ENCODE measurements around the gene KIF21A. TPM values are rescaled to one million over a fixed set of nuclear protein-coding genes. Genes with fewer than 3 reads are reported as not detected.

The KIF21A gene
- total and polyA plus RNA-seq, 4 donors, result 5.2 to 36.5 (median 13.3) TPM

DNA sequence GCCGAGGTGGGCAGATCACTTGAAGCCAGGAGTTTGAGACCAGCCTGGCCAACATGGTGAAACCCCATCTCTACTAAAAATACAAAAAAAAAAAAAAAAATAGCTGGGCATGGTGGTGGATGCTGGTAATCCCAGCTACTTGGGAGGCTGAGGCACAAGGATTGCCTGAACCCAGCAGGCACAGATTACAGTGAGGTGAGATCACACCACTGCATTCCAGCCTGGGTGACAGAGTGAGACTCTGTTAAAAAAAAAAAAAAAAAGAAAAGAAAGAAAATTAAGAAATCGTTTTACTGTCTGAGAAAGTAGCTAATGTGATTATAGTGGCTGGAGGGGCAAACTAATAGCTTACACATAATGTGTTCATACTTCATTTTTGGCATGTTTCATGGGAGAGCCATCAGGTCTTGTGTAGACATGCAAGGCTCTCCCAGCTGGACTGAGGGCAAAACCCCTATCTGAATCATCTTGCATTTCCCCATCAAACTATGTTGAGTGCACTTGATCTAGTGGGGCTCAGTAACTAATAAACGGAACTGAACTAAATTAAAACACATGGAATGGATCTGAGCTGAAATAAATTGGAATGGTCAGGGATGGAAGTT is 16.2 kb downstream of the KIF21A start:
- TF ChIP-seq, protein P1, sequence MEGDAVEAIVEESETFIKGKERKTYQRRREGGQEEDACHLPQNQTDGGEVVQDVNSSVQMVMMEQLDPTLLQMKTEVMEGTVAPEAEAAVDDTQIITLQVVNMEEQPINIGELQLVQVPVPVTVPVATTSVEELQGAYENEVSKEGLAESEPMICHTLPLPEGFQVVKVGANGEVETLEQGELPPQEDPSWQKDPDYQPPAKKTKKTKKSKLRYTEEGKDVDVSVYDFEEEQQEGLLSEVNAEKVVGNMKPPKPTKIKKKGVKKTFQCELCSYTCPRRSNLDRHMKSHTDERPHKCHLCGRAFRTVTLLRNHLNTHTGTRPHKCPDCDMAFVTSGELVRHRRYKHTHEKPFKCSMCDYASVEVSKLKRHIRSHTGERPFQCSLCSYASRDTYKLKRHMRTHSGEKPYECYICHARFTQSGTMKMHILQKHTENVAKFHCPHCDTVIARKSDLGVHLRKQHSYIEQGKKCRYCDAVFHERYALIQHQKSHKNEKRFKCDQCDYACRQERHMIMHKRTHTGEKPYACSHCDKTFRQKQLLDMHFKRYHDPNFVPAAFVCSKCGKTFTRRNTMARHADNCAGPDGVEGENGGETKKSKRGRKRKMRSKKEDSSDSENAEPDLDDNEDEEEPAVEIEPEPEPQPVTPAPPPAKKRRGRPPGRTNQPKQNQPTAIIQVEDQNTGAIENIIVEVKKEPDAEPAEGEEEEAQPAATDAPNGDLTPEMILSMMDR (IDR thresholded peaks at IDR 0.05; ENCODE audit: control extremely low read depth, extremely low read depth), result no peak
- ATAC-seq (ENCODE audit: insufficient read depth, low FRiP score), result no peak

DNA sequence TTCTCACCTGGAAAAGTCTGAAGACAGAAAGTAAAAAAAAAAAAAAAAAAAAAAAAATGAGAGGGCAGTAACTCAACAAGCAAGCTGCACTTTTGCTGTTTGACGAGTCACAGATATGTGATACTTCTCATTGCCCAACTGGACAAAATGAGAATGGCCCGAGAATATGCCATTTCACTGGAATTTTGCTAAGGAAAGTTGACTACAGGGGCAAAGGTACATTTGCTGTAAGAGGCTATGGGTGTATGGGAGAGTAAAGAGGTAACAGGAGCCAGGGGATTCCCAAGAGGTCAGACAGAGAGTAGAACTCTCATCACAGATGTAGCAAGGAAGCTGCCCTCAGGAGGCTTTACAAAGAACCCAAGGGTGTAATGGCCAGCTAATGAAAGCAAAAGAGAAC is 22.9 kb downstream of the KIF21A start:
- H3K27ac ChIP-seq (ENCODE audit: low read depth in 1 of 2, low read length in 1 of 2), result no peak overlapping the region
- no peaks in the 10 kb centered on the region for H3K27me3 ChIP-seq (ENCODE audit: control insufficient read depth in 3 of 3, insufficient read depth in 3 of 3, low read length in 2 of 3)
- no peak overlapping the region for H3K9ac ChIP-seq (ENCODE audit: insufficient read depth in 1 of 2, low read length in 2 of 2)
- H3K4me1 ChIP-seq (ENCODE audit: control insufficient read depth in 5 of 5, insufficient read depth in 5 of 5, low read length in 5 of 5), result peaks cover 0 to 10% (median 0%) of the 10 kb centered on the region in 5 donors
- ATAC-seq (ENCODE audit: insufficient read depth, low FRiP score), result no peak
- no peaks in the 10 kb centered on the region for H3K9me3 ChIP-seq (ENCODE audit: control insufficient read depth in 4 of 4, insufficient read depth in 3 of 4, low read length in 3 of 4)
- TF ChIP-seq, protein P1 (IDR thresholded peaks at IDR 0.05; ENCODE audit: control extremely low read depth, extremely low read depth), result no peak
- DNase-seq, result no peak
- no peak overlapping the region for H3K4me3 ChIP-seq
- WGBS, 2 donors, result 94 to 96% methylated on average over 2 of the region's 2 CpGs
- no peaks in the 10 kb centered on the region for H3K36me3 ChIP-seq (ENCODE audit: control insufficient read depth in 4 of 4, insufficient read depth in 4 of 4, low read length in 4 of 4)

More for the DNA sequence above, 16.2 kb downstream of the KIF21A start:
- H3K9ac ChIP-seq (ENCODE audit: insufficient read depth in 1 of 2, low read length in 2 of 2), result no peak overlapping the region
- no peaks in the 10 kb centered on the region for H3K36me3 ChIP-seq (ENCODE audit: control insufficient read depth in 4 of 4, insufficient read depth in 4 of 4, low read length in 4 of 4)
- no peak overlapping the region for H3K4me3 ChIP-seq
- peaks cover 0 to 20% (median 0%) of the 10 kb centered on the region in 5 donors for H3K4me1 ChIP-seq (ENCODE audit: control insufficient read depth in 5 of 5, insufficient read depth in 5 of 5, low read length in 5 of 5)
- no peaks in the 10 kb centered on the region for H3K27me3 ChIP-seq (ENCODE audit: control insufficient read depth in 3 of 3, insufficient read depth in 3 of 3, low read length in 2 of 3)
- no peak for DNase-seq
- H3K9me3 ChIP-seq (ENCODE audit: control insufficient read depth in 4 of 4, insufficient read depth in 3 of 4, low read length in 3 of 4), result no peaks in the 10 kb centered on the region
- WGBS, 2 donors, result 86 to 87% methylated on average over 3 of the region's 3 CpGs
- H3K27ac ChIP-seq (ENCODE audit: low read depth in 1 of 2, low read length in 1 of 2), result no peak overlapping the region

GRCh38 chr12:39419471-39419870 is 23.4 kb downstream of the KIF21A start:
- Histone ChIP-seq H3K4me1 (ENCODE audit: control insufficient read depth in 5 of 5, insufficient read depth in 5 of 5, low read length in 5 of 5) (peaks cover 0 to 6% (median 0%) of the 10 kb centered on the region in 5 donors), H3K9me3 (ENCODE audit: control insufficient read depth in 4 of 4, insufficient read depth in 3 of 4, low read length in 3 of 4) (no peaks in the 10 kb centered on the region), H3K36me3 (ENCODE audit: control insufficient read depth in 4 of 4, insufficient read depth in 4 of 4, low read length in 4 of 4) (no peaks in the 10 kb centered on the region), H3K9ac (ENCODE audit: insufficient read depth in 1 of 2, low read length in 2 of 2) (no peak overlapping the region), H3K27me3 (ENCODE audit: control insufficient read depth in 3 of 3, insufficient read depth in 3 of 3, low read length in 2 of 3) (no peaks in the 10 kb centered on the region), H3K4me3 (no peak overlapping the region), H3K27ac (ENCODE audit: low read depth in 1 of 2, low read length in 1 of 2) (no peak overlapping the region)
- DNase-seq, result no peak
- TF ChIP-seq, protein P1 (IDR thresholded peaks at IDR 0.05; ENCODE audit: control extremely low read depth, extremely low read depth), result no peak
- 94 to 97% methylated on average over 2 of the region's 2 CpGs for WGBS, 2 donors
- ATAC-seq (ENCODE audit: insufficient read depth, low FRiP score), result no peak

DNA sequence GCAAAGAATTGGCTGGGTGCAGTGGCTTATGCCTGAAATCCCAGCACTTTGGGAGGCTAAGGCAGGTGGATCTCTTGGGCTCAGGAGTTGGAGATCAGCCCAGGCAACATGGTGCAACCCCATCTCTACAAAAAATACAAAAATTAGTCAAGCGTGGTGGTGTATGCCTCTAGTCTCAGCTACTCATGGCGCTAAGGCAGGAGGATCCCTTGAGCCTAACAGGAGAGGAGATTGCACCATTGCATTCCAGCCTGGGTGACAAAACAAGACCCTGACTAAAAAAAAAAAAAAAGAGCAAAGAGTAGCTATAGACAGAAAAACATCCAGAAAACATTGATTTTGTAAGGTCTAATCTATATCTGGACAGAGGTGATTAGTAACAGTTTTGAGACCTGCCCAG is 25.0 kb downstream of the KIF21A start:
- H3K36me3 ChIP-seq (ENCODE audit: control insufficient read depth in 4 of 4, insufficient read depth in 4 of 4, low read length in 4 of 4), result no peaks in the 10 kb centered on the region
- DNase-seq (no peak), ATAC-seq (ENCODE audit: insufficient read depth, low FRiP score) (no peak)
- H3K4me1 ChIP-seq (ENCODE audit: control insufficient read depth in 5 of 5, insufficient read depth in 5 of 5, low read length in 5 of 5), result peaks cover 0 to 6% (median 0%) of the 10 kb centered on the region in 5 donors
- TF ChIP-seq, protein P1 (IDR thresholded peaks at IDR 0.05; ENCODE audit: control extremely low read depth, extremely low read depth), result no peak
- H3K27ac ChIP-seq (ENCODE audit: low read depth in 1 of 2, low read length in 1 of 2), result no peak overlapping the region
- H3K9ac ChIP-seq (ENCODE audit: insufficient read depth in 1 of 2, low read length in 2 of 2), result no peak overlapping the region
- H3K4me3 ChIP-seq, result no peak overlapping the region
- WGBS, 2 donors, result 96 to 100% methylated on average over 2 of the region's 2 CpGs
- no peaks in the 10 kb centered on the region for H3K9me3 ChIP-seq (ENCODE audit: control insufficient read depth in 4 of 4, insufficient read depth in 3 of 4, low read length in 3 of 4)
- H3K27me3 ChIP-seq (ENCODE audit: control insufficient read depth in 3 of 3, insufficient read depth in 3 of 3, low read length in 2 of 3), result no peaks in the 10 kb centered on the region

Data from lung (tissue), 12 donors.